Bone marrow (tissue), 2 donors: ENCODE results near the gene PEMT.

Experiments
- DNase-seq, 2 donors: peaks; one replicate each; lab custom pipeline; 2025; lab: John Stamatoyannopoulos, UW

Gene PEMT

DNA sequence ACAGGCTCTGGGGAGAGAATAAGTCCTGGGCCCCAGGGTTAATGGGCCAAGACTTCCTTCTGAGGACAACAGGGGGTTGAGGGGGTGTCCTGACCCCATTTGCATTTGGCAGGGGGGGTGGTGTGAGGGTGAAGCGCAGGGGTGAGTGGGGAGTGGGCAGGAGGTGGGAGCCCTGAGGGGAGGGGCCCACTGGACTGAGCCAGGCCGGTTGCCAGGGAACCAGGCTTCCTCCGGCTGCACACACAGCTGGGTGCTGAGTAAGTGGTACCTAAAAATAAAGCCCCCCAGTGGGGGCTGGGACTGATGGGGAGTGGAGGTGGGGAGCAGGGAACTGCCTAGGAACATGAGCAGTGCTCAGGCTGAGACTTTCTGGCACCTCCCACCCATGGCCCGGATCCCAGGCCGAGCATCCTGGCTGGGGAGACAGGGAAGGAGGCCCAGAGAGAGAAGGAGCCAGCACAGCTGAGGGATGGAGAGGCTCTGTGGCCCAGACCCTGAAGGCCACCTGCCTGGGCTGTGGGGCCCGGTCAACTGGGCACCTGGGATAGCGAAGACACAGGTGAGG, 87.9 kb downstream of the PEMT start:
- DNase-seq: no peak

DNA sequence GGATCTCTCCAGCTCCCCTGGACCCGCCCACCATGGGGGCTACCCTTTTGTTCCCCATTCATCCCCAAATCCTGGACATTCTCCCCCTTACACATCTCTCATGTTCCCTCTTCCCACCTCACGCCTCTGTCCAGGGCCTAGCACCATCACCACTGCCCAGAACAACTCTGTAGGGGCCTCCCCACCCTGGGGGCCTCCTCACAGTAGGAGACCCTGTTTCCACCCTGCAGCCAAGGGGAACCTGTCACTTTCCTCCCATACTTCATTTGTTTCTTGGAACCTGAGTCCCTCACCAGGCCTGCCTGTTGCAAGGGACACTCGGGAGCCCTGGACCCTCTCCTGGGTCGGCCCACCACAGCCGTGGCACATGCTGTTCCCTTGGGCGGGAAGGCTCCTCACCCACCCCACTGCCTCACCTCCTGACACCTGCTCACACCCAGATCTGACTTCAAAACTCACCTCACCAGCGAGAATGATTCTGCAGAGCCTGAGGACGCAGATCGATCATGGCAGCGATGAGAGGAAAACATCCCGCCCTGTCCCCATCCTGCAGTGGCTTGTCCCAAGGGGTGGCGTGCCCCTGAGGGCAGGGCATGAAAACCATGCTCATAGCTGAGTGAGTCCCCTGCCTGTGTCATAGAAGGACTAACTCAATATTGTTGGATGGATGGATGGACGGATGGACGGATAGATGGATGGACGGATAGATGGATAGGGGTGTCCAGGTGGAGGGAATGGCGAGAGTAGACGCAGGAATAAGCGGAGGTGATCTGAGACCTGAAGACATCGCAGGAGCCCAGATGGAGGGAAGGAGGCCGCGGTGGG, 88.6 kb downstream of the PEMT start:
- DNase-seq: no peak

DNA sequence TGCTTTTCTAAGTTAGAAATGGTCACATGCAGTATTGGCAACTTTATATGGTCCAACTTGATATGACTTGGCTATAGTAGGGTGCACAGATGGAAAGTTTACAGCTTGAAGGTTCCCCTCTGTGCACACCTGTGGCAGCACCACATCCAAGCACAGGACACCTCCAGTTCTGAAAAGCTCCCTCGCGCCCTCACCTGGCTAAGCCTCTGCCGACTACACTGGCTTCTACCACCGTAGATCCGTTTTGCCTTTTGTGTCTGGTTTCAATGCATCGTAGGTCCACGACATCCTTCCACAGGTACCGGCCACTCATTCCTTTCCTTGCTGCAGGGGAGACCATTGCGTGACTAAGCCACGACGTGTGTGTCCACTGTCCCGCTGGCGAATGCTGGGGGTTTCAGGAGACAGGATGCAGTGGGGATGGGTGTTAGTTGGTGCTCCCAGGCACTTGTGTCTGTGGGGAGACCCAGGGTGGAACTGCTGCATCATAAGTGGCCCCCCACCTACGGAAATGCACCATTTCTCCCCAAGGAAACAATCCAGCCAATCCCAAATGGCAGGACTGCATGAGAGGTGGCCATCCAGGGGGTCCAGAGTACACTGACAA, 90.4 kb downstream of the PEMT start:
- DNase-seq: no peak

DNA sequence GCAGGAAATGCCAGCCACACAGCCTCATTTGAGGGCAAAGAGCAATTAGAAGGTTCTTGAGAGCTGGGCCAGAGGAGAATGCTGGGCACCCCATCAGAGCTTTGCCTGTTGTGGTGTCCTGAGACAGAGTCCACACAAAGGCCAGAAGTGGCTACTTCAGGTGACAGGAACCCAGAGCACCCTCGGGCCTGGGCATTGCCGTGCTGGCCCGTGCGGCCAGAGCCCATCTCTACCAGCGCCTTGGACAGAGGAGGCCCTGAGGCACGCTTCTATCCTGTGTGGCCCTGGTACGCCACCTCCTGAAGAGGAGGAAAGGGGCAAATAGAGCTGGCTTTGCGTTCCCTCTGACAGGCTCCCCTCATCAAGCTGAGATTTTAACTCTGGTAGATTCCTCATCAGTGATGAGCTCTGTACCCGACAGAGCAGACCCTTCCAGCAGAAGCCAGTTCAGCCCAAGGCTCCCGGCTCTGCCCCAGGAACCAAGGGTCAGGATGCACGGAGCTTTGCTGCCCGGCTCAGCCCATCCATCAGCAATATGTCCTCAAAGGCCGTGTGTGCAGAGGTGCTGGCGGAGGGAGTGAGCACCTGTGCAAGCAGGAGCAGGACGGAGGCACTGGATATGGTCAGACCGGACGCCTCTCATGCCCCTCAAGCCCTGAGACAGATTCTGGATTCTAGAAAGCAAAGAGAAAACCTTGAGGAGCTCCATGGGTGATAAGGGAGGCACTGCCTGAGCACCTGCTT, 91.9 kb downstream of the PEMT start:
- no peak for DNase-seq

DNA sequence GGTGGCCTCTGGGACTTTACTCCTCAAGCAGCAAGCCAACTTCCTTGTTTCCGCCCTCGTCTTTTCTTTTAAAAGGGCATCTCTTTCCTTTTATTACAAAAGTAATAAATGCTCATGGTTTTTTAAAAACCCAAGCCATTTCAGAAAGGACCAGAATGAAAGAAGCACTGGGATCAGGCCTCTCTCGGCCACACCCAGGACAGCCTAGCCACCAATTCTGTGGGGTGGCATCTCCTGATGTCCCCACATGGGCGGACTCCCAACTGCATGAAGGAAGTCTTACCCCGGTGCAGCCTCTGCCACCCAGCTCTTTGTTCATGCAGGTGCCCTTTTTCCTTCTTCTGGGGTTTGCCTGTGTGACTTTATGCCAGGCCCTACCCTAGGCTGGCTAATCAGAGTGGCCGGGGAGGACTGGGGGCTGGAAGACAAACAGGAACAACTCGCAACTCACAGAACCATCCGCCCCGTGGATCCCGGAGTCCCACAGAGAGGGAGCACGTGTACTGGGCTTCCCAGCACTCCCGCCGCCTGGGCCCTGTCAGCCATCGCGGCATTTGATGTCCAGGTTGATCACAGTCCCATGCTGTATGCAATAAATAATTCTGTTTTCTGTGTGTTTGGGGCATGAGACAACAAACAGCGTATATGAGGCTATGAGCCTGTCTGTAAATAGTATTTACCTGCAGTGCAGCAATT, 92.8 kb downstream of the PEMT start:
- no peak for DNase-seq

DNA sequence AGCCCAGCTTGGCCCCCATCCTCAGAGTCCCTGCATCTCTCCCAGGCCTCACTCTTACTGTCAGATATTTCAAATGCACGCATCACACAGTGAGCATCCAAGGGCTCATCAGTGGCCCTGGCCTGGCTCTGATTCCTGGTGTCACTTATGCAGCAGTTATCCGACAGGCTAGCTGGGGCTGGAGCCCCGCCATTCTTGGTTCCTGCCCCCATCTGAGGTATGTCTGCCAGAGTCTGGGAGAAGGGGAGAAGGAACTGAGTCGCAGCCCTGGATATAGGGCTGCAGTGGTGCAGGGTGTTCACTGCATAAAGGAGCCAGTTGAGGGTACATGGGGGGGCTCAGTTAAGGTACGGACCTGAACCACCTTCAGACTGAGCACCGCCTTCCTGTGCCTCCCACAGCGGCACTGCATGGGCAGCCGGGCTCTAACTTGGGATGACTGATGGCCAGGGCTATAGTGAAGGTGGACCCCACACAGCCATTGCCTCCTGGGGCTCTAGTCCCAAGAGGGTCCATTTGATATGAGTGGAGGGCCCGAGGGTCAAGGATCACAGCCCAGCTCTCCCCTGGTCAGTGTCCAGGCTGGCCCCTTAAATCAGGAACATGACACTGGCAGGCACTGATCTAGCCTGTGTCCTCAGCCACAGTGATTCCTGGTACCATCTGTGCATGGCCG, 93.5 kb downstream of the PEMT start:
- no peak for DNase-seq

DNA sequence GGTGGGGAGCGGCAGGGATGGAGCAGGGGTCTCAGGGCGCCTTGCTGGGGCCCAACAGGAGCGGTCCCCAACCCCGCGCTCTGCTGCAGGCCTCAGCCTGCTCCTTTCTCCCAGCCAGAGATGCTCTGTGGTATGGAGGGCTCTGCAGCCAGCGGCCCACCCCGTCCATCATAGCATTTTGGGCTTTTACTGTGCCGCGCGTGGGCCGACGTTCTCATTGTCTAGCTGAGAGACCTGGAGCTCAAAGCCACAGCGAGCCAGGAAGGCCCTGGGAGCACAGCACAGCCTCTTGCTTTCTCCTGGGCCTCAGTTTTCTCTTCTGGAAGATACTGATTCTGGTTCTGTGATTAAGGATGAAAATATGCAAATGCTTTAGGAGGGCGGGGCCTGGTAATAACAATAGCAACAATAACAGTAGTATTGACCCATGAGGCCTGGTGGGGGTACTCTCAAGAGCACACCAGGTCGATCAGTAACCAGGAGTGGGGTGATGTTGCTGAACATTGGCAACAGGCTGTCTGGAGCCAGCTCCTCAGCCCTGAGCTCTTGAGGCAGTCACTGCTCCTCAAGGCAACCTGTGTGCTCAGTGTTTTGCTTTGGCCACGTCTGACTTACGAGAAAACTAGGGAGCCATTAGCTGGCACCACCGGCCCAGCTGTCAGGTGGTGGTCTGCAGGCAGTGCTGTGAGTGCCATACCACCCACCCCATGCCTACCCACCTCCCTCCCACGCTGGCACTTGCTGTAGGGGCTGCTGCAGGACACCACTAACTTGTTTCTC, 94.3 kb downstream of the PEMT start:
- no peak for DNase-seq

DNA sequence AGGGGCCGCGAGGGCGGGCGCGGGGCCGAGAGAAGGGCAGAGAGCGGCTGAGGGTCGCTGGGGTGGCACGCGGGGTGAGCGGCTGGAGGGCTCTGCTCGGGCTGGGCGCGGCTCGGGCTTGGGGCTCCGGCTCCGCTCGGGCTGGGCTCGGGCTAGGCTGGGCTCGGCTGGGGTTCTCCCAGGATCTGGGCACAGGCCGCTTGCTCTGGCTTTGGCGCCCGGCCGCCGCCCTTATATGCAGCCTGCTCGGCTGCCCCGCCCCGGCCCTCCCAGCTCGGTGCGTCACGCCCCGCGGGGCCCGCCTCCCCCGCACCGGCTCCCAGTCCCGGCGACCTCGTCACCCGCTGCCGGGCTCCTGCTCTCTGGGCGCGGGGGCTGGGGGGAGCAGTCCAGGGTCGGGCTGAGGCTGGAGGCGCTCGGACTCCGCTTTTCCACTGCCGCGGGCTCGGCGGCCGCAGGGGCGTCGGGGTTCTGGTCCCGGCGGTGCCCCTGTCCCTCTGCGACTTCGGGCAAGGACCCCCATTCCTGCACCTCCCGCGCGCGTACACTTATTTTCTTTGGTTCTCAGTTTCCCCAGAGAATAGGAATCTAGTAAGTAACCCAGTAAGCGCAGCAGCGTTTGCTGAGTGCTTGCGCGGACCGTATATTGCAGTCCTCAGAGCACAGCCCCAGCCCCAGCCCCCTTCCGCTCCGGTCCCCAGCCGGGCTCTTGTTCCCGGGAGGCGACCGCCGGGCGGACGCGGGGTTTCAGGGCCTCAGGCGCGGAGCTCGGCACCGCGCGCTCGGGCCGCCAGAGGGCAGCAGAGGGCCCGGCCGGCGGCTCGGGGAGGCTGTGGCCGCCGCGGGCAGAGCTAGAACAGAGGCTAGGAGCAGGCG, 95.1 kb downstream of the PEMT start, which contains the start of gene RASD1:
TSS of gene RASD1 (minus strand) at position 207 of the 876 bp plus-strand sequence. CDS start 214 bp downstream, outside the sequence.
- DNase-seq: peak; percentile 49 to 92

DNA sequence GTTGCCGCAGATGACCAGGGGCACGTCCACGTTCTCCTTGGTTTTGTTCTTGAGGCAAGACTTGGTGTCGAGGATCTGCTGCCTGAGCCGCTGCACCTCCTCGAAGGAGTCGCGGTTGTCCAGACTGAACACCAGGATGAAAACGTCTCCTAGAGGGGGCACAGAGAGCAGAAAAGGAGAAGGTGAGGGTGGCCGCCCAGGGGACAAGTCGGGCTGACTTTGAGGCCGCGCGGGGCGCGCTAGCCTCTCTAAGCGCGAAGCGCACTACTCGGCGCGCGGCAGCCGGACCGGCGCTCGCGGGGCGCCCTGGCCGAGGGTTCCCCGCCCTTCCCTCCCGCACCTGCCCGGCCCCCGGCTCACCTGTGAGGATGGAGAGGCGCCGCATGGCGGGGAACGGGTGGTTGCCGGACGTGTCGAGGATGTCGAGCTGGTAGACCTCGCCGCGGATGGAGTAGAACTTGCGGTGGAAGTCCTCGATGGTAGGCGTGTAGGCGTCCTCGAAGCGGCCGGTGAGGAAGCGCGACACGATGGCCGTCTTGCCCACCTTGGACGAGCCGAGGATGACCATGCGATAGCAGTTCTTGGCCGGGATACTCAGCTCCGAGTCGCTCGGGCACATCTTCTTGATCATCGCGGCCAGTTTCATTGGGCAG, 95.8 kb downstream of the PEMT start:
- DNase-seq: no peak

DNA sequence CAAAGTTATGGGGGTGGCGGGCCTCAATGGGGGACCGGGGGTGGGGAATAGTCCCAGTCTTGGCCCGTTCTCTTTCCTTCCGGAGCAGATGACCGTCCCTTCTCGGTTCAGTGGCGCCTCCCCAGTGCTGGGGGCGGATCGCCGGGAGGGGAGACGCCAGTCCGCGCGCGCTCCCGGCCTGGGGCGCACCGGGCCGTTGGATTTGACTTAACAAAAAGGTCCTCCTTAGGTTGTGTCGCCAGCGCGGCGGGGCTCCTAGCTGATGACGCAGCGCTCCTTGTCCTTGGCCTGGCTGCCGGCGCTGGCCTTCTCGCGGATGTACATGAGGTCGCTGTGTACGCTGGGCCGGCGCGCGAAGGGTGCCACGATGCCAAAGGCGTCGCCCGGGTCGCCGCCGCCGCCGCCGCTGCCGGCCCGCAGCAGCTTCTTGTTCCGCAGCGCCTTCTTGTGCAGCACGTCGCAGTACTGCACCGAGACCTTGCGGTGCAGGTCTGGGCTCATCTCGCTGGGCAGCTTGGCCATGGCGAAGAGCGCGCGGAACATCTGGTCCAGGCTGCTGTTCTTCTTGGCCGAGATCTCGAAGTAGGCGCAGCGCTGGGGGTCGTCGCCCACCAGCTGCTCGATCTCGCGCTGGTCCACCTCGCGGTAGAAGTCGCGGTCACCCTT, 96.5 kb downstream of the PEMT start:
- peak in 1 of 2 donors; percentile 45 for DNase-seq

DNA sequence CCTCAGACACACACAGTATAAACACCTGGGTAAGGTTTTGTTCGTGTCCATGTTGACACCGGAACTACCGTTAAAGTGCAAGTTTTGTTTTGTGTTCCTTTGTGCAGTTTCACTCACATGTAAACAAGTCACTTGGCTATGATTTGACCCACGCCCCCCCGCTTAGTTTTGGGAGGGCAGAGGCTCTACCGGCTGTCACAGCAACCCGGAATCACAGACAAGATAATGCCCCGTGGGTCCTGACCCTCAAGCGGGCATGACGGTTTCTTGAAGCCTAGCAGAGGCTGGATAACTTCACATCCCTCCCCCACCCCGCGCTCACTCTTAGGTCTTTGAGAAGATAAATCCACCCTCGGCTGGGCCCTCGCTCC, 97.0 kb downstream of the PEMT start:
- DNase-seq: no peak

DNA sequence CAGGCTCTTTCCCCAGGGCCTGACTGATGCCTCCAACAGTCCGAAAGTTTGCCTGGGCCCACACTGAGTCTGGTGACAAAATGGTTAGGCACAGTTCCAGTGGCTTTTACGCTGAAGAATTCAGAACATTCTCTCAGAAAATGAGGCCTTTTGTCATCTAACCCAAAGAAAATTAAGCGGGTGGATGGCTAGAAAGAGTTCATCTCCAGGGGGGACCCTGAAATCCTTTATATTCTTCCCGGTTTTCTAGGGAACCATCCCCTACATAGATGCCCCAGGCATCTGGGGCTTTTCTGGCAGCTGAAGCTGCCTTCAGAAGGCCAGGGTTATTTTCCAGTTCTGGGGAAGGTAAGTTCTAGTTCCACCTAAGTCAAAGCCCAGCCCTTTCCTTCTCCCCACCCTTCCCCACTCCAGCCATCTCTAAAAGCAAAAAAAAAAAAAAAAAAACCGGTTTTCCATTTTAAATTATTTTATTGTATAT, 97.5 kb downstream of the PEMT start:
- no peak for DNase-seq

DNA sequence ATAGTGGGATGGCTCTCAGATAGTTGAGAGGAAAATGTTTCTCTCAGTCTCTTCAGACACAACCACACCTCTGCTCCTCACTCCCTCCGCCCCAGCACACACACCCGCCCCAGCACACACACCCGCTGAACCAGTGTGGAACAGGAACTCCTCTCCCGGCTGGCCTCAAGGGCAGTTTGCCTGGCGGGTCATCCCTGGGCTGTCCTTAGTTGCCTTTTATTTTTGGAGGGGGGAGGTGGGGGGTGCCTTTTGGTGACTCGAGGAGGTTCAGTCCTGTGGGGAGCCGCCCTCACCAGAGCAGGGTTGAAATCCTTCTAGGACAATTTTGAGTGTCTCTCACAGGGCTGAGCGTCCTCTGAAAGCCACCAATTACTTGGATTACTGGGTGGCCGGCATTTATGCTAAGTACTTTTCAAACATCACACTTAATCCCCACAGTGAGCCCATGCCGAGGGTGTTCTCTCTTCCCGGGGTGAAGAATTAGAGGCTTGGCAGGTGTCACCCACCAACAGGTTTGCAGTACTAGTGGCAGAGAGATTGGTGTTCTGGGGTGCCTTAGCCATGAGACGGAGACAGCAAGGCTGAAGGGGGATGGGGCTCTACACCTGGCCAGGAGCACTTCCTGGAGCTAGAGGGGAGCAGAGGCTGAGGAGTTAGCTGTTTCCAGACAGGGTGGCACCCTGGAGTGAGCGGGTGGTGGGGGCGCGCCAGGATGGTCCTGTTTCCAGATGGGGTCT, 98.1 kb downstream of the PEMT start:
- DNase-seq: no peak

DNA sequence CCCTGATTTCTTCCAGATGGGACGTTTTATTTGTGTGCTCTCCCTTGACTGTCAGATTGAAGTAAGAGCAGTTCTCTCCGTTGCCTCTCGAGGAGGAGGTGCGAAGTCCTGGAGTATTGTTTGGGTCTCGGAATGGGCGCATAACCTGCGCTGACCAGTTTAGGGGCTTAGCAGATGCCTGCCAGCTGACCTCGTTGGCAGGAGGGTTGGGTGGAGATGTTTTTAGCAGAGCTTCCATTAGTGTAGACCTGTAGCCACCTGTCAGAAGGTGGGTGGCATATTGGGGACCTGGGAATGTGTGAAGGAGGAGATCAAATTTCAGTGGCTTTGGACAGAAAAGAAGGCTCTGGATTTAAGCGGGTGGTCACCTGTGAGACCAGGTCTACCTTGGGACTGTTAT, 98.9 kb downstream of the PEMT start:
- no peak for DNase-seq

DNA sequence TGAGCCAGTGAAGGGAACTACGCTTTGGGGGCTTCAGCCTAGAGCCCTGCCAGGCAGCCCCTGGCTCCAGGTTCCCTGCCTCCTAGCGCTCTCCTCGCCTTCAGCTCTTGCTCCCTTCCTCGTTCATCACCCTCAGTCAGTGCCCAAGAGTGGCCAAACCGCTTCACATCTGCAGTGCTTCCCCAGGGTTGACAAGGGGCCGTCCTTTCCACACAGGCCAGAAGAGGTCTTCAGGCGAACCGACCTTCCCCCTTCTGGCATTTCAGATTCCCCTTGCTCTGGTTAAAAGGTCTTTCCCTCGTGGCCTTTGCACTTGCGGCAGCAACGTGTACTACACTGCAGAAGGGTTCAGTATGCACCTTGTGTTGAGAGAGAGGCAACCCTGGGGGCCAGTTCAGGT, 99.4 kb downstream of the PEMT start:
- DNase-seq: no peak

DNA sequence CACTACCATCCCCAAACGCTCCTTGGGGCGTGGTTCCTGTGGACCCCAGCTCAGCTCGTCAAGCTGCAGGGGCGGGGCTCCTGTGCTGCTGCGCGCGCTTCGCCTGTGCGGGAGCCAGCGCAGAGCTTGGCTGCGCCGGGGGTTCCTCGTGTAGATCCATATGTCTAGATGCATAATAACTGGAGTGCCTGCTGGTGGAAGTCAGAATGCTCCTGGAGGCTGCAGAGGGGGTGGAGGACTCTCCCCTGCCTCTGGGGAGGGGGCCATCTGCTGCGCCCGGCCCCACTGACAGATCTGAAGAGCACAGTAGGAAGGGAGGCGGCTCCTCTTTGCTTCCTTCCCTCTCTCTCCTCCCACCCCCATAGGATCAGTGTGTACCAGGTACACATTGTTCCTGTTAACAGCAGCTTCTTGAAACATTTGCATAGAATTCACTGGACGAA, 99.9 kb downstream of the PEMT start:
- DNase-seq: no peak

DNA sequence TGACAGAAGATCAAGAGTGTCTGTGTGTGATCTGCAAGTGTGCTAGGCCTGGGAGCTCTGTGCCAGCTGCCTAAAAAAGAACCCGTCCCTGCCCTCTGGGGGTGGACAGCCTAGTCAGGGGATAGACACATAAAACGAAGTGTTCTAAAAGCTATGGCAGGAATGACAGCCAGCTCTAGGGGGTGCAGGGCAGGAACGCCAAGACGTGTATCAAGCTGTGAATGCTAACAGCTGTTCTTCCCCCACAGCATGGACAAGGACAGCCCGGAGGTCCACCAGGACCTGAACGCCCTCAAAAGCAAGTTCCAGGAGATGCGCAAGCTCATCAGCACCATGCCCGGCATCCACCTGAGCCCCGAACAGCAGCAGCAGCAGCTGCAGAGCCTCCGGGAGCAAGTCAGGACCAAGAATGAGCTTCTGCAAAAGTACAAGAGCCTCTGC, 100.5 kb downstream of the PEMT start:
- DNase-seq: no peak

DNA sequence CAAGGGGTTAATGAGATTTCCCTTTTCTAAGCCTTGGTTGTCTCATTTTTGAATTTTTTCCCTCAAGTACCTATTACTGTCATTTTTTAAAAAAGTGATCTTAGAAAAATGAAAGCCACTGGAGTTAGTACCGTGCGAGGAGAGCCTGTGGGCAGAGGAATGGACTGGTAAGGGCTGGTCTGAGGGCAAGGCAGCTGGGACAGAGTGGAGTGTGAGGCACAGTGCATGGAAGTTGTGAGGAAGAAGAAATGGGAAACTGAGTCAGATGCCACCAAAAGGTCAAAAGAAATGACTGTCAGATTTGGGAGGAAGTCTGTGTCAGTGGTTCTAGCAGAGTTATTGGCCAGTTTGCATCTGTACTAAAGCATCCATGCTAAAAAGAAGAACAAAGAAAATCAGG, 103.5 kb downstream of the PEMT start:
- DNase-seq: no peak
